ENCODE data around the gene CTSK.

GRCh38 chr1:150810958-150811659, 3.0 kb upstream of the CTSK start:
- no peak for TF ChIP-seq CTCF (IDR thresholded peaks at IDR 0.05 in 4 of 5, conservative IDR thresholded peaks at IDR 0.05 in 1 of 5)
- TF ChIP-seq POLR2A (IDR thresholded peaks at IDR 0.05) = no peak

All from gastrocnemius medialis (tissue), 4 donors.